ELF-1 (cell line): ENCODE results near the gene ARL15.
"Not testable (repeated sequence)": the region's sequence is repeated elsewhere in the genome, so short reads cannot be mapped to it uniquely, and the experiment has no call there.

Experiments used
- DNase-seq: peaks from one replicate; pipeline ENCODE4 v3.0.0-alpha.2; 2016; ENCODE audit warnings: low read depth, low spot score

The ARL15 gene

GRCh38 chr5:54093861-54094260, 216.5 kb downstream of the ARL15 start:
- no peak for DNase-seq

DNA sequence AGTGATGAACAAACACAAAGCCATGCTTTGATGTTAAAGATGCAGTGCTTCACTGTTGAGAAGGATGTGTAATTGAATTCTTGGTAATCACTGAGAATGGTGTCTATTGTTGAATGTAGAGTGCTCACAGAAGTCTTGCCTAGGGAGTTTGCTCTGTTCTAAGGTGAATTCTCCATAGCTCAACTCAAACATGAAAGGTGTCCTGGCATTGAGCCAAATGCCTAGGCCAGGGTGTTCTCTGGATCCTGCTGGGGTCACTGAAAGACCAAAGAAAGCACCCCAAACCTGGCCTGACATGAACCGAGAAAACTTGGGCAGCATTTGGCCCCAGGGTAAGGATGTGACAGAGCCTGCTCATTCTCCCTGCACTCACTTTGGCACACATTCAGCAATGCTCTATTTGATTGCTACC, 217.3 kb downstream of the ARL15 start:
- peak; percentile 29 for DNase-seq

GRCh38 chr5:54091307-54092130, 218.9 kb downstream of the ARL15 start:
- DNase-seq, result no peak

DNA sequence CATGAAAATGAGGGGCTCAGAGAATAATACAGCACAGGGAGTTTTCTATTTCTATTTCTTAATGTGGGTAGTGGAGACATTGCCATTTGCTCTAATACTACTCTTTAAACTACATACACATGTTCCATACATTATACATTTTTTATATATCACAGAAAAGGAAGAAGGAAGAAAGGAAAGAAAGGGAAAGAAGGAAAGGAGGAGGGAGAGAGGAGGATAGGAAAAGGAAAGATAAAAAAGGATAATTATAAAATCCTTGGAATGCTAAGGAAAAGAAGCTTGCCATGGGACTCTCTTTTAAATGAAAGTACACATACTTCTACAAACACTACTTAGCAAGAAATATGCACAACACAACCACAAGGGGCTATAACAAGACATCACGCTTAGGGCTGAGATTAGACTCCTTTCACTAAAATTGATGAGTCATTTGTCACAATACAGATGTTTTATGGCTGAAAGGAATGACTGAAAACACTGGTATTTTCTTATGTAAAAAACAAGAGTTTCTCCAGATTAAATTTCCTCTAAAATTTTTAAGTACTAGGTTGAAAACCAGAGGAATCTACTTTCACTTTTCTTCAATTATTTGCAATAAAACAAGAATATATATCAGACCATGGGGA, 219.8 kb downstream of the ARL15 start:
- DNase-seq, result no peak

DNA sequence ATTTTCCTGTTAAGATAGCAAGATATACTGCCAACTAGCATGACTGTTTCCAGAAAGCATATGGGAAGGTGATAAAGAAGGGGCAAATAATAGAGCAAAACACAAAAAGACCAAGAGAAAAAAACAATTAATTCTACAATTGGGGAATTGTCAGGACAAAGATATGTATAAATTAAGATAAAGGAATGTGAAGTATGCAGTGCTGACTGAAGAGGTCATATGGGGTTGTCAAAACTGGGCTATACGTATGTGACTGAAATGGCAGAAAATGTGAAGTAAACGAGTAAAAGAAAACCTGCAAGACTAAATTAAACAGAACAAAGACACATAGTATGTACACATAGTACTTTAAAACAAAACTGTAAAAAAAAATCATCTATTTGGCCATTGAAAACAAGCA, 222.3 kb downstream of the ARL15 start:
- DNase-seq, result no peak

- DNase-seq, result no peak
Observed at GRCh38 chr5:54087436-54087835, 222.9 kb downstream of the ARL15 start.

DNA sequence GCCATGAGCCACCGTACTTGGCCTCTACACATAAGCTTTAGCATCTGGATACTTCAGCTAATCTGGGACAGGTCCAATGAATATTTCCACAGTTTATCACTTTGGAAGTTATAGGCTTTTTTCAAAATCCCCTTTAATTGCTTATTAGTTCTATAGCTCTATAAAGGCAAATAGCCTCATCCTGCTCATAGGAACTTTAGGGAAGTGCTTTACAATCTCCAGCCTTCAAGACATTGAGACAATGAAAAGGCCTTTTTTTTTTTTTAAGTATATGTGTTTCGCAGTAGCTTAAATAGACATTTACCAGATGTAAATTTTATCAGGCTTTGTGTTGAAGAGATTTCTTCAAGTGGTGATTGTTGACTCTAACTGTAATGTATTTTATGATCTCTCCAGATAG, 224.2 kb downstream of the ARL15 start:
- DNase-seq, result no peak

- DNase-seq, result no peak
Observed at GRCh38 chr5:54084696-54085095, 225.7 kb downstream of the ARL15 start.

GRCh38 chr5:54083851-54084250, 226.5 kb downstream of the ARL15 start:
- DNase-seq, result no peak

DNA sequence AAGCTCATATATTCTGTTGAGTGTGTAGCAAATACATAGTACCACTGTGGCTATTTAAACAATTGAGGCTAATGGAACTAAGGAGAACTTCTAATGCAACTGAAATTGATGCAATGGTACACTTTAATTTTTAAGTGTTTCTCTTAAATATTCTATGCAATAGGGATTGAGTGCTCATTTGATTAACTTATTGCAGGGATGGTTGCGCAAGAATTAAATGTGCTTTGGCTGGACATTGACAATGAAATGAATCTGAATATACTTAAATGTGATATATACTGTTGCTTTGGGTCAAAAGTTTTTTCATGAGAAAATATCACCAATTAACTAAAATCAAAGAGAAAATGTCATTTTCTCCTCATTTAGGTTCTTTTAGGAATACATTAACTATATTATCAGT, 227.1 kb downstream of the ARL15 start:
- no peak for DNase-seq

- DNase-seq, result no peak
Observed at GRCh38 chr5:54081415-54081814, 229.0 kb downstream of the ARL15 start.

- DNase-seq, result no peak
Observed at GRCh38 chr5:54080831-54081230, 229.5 kb downstream of the ARL15 start.

GRCh38 chr5:54073735-54074134, 236.6 kb downstream of the ARL15 start:
- no peak for DNase-seq

GRCh38 chr5:54073131-54073530, 237.2 kb downstream of the ARL15 start:
- no peak for DNase-seq

- no peak for DNase-seq
Observed at GRCh38 chr5:54066433-54066832, 243.9 kb downstream of the ARL15 start.

DNA sequence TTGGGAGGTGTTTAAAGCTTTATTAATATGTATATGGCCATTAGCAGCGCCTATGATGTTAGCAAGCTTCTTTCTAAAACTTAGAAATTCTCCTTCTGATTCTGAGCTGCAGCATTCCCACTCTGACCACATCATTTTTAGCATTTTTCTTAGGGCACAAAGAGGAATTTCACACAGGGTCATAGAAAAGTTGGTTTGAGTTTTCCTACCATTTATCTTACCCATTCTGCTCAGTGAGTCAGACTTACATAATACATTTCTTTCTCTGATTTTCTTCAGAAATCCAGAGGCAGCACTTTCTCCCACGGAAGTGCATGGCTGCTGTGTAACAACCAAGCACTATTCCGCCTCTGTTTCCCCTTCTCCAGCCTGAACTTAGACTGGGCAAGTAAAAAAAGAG, 246.6 kb downstream of the ARL15 start:
- DNase-seq, result no peak

DNA sequence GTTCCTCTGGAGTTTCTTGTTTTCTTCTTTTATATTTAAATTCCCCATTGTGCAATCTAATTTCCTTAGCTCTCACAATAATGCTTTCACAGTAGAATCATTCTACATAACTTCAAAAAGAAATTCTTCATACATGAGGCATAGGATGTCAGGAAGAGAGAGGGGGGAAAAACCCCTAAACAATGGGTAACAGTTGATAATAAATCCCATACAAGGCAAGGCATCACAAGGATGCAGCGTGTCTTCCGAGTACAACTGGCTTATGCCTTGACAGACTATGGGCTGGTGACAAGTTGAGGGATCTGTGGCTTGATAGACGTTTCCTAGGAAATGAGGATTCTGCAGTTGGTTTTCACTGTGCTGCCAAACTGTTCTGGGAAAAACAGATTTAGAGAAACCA, 247.4 kb downstream of the ARL15 start:
- no peak for DNase-seq

GRCh38 chr5:54060919-54061318, 249.5 kb downstream of the ARL15 start:
- peak; percentile 33 for DNase-seq

GRCh38 chr5:54049963-54050362, 260.4 kb downstream of the ARL15 start:
- no peak for DNase-seq

GRCh38 chr5:54049144-54049543, 261.2 kb downstream of the ARL15 start:
- no peak for DNase-seq

GRCh38 chr5:54045077-54045792, 265.1 kb downstream of the ARL15 start:
- no peak for DNase-seq

GRCh38 chr5:54044276-54044675, 266.1 kb downstream of the ARL15 start:
- not testable (repeated sequence) for DNase-seq

DNA sequence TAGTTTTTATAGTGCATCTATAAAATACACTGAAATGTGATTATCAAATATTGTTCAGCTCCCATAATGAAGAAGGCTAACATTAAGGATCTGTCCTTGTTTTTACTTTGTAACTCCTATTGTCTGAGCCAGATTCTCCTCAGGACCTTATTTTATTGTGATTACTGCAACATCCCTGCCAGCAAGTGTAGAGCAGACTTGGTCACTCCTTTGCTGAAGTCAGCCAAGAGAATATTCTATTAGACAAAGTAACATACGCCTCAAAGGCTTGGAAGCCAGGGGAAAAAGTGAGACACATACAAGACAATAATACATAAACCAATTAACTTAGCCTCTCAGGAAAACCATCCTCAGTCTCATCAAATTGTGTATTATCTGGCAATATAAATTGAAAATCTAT, 269.6 kb downstream of the ARL15 start:
- DNase-seq, result no peak
